Stimulated activated CD8-positive, alpha-beta memory T cell treated with anti-CD3 and anti-CD28 coated beads, Interleukin-15, amount 100 ng/mL, for 1 hour (primary cell): Measurements from ENCODE around the gene TMEM42.

Source experiments
- DNase-seq: peaks from one replicate; pipeline ENCODE4 v3.0.0-alpha.2; 2020; ENCODE audit warnings: low read depth

TMEM42 gene

GRCh38 chr3:44910693-44911092 lies 49.0 kb downstream of the TMEM42 start:
- DNase-seq: no peak

GRCh38 chr3:44913868-44914468 lies 52.3 kb downstream of the TMEM42 start:
- peak; percentile 15 for DNase-seq

DNA sequence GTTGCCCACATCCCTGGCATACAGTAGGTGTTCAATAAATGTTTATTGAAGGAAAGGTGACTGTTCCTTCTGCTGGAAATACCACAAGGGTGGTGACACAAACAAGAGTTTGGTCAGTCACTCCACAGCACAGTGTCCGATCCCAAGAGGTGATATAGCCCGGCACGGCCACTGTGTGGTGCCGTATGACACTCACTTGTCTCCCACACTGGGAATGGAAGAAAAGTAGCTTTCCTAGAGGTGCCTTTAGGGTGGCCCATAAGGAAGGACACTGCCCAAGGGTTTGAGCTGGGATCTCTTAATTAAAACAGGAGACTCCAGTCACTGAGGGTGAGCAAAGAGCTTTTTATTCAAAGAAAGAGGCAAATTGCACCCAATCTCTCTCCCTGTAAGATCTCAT lies 53.2 kb downstream of the TMEM42 start:
- DNase-seq: no peak
